Measurements from ENCODE around the gene GSDME. TPM values are rescaled to one million over a fixed set of nuclear protein-coding genes. Genes with fewer than 3 reads are reported as not detected.

Gene GSDME
- total RNA-seq, 1 donor from 2014 or later: 23.6 TPM

GRCh38 chr7:24788961-24789576 is 31.8 kb upstream of the GSDME start:
- DNase-seq (ENCODE audit: low spot score): no peak
- no peaks in the 10 kb centered on the region for H3K36me3 Mint-ChIP-seq (ENCODE audit: low read depth)
- peaks cover 12% of the 10 kb centered on the region for H3K4me1 Mint-ChIP-seq (ENCODE audit: low read depth)
- H3K9me3 Mint-ChIP-seq (ENCODE audit: low read depth): peaks cover 6% of the 10 kb centered on the region
- no peaks in the 10 kb centered on the region for H3K27me3 Mint-ChIP-seq (ENCODE audit: low read depth)
- no peak overlapping the region for H3K27ac Mint-ChIP-seq (ENCODE audit: unreplicated experiment)
- no peak overlapping the region for H3K4me3 Mint-ChIP-seq (ENCODE audit: unreplicated experiment)
- TF ChIP-seq CTCF (IDR thresholded peaks at IDR 0.05): no peak

GRCh38 chr7:24788075-24788474 is 30.8 kb upstream of the GSDME start:
- peaks cover 3% of the 10 kb centered on the region for H3K36me3 Mint-ChIP-seq (ENCODE audit: low read depth)

GRCh38 chr7:24786941-24787340 is 29.7 kb upstream of the GSDME start:
- Mint-ChIP-seq H3K4me3 (ENCODE audit: unreplicated experiment) (no peak overlapping the region), H3K27ac (ENCODE audit: unreplicated experiment) (peak overlapping the region; percentile 95), H3K27me3 (ENCODE audit: low read depth) (no peaks in the 10 kb centered on the region), H3K4me1 (ENCODE audit: low read depth) (peaks cover 12% of the 10 kb centered on the region), H3K36me3 (ENCODE audit: low read depth) (peaks cover 3% of the 10 kb centered on the region), H3K9me3 (ENCODE audit: low read depth) (peaks cover 14% of the 10 kb centered on the region)
- DNase-seq (ENCODE audit: low spot score): no peak
- TF ChIP-seq CTCF (IDR thresholded peaks at IDR 0.05): no peak

More at GRCh38 chr7:24788075-24788474, 30.8 kb upstream of the GSDME start:
- H3K27me3 Mint-ChIP-seq (ENCODE audit: low read depth): no peaks in the 10 kb centered on the region
- peaks cover 14% of the 10 kb centered on the region for H3K9me3 Mint-ChIP-seq (ENCODE audit: low read depth)
- TF ChIP-seq CTCF (IDR thresholded peaks at IDR 0.05): peak; percentile 66
- H3K4me1 Mint-ChIP-seq (ENCODE audit: low read depth): peaks cover 12% of the 10 kb centered on the region
- H3K27ac Mint-ChIP-seq (ENCODE audit: unreplicated experiment): no peak overlapping the region
- no peak for DNase-seq (ENCODE audit: low spot score)
- no peak overlapping the region for H3K4me3 Mint-ChIP-seq (ENCODE audit: unreplicated experiment)

- peaks cover 12% of the 10 kb centered on the region for H3K4me1 Mint-ChIP-seq (ENCODE audit: low read depth)
- peaks cover 14% of the 10 kb centered on the region for H3K9me3 Mint-ChIP-seq (ENCODE audit: low read depth)
- no peaks in the 10 kb centered on the region for H3K27me3 Mint-ChIP-seq (ENCODE audit: low read depth)
- peak overlapping the region; percentile 95 for H3K27ac Mint-ChIP-seq (ENCODE audit: unreplicated experiment)
- DNase-seq (ENCODE audit: low spot score): no peak
- H3K4me3 Mint-ChIP-seq (ENCODE audit: unreplicated experiment): no peak overlapping the region
- H3K36me3 Mint-ChIP-seq (ENCODE audit: low read depth): peaks cover 3% of the 10 kb centered on the region
- no peak for TF ChIP-seq CTCF (IDR thresholded peaks at IDR 0.05)
Measured at GRCh38 chr7:24786306-24786705, 29.0 kb upstream of the GSDME start.

GRCh38 chr7:24784277-24784676 is 27.0 kb upstream of the GSDME start:
- H3K4me1 Mint-ChIP-seq (ENCODE audit: low read depth): peaks cover 14% of the 10 kb centered on the region
- peaks cover 3% of the 10 kb centered on the region for H3K36me3 Mint-ChIP-seq (ENCODE audit: low read depth)
- no peak for TF ChIP-seq CTCF (IDR thresholded peaks at IDR 0.05)
- DNase-seq (ENCODE audit: low spot score): no peak
- H3K9me3 Mint-ChIP-seq (ENCODE audit: low read depth): peaks cover 13% of the 10 kb centered on the region
- H3K27ac Mint-ChIP-seq (ENCODE audit: unreplicated experiment): no peak overlapping the region
- H3K4me3 Mint-ChIP-seq (ENCODE audit: unreplicated experiment): no peak overlapping the region
- H3K27me3 Mint-ChIP-seq (ENCODE audit: low read depth): no peaks in the 10 kb centered on the region
